H9 (cell line): ENCODE data around the gene COL8A1. TPM values are rescaled to one million over a fixed set of nuclear protein-coding genes. Genes with fewer than 3 reads are reported as not detected.

Experiments
- DNase-seq: peaks from one replicate; pipeline ENCODE4 v3.0.0-alpha.2; 2017
- H2AFZ ChIP-seq: one replicate; pipeline ENCODE4 v1.6.1; 2013; ENCODE audit warnings: mild to moderate bottlenecking, low read length, control low read depth, moderate library complexity
- H2AK5ac ChIP-seq: 2 replicates; pipeline ENCODE4 v1.6.1; 2013; ENCODE audit warnings: low read length, control low read depth, mixed read lengths; ENCODE audit not compliant: insufficient read length
- H2BK120ac ChIP-seq: one replicate; pipeline ENCODE4 v1.6.1; 2013; ENCODE audit warnings: low read depth, mild to moderate bottlenecking, low read length, control low read depth, inconsistent platforms; ENCODE audit not compliant: poor library complexity, severe bottlenecking
- H2BK12ac ChIP-seq: 2 replicates; pipeline ENCODE4 v1.6.1; 2013; ENCODE audit warnings: low read length, control low read depth, mixed read lengths, low read depth; ENCODE audit not compliant: insufficient read length
- H2BK15ac ChIP-seq: 2 replicates; pipeline ENCODE4 v1.6.1; 2013; ENCODE audit warnings: low read depth, low read length, control low read depth
- H2BK20ac ChIP-seq: one replicate; pipeline ENCODE4 v1.6.1; 2013; ENCODE audit warnings: low read depth, mild to moderate bottlenecking, low read length, control low read depth, inconsistent platforms; ENCODE audit not compliant: poor library complexity, severe bottlenecking
- H2BK5ac ChIP-seq: 2 replicates; pipeline ENCODE4 v1.6.1; 2013; ENCODE audit warnings: low read length, control low read depth, mixed read lengths; ENCODE audit not compliant: insufficient read length
- H3K14ac ChIP-seq: 2 replicates; pipeline ENCODE4 v1.6.1; 2013; ENCODE audit warnings: low read length, control low read depth; ENCODE audit not compliant: insufficient read depth
- H3K18ac ChIP-seq: 2 replicates; pipeline ENCODE4 v1.6.1; 2013; ENCODE audit warnings: low read depth, mild to moderate bottlenecking, mixed read lengths, low read length, control low read depth; ENCODE audit not compliant: insufficient read length
- H3K23ac ChIP-seq: 2 replicates; pipeline ENCODE4 v1.6.1; 2013; ENCODE audit warnings: low read length, control low read depth, mixed read lengths, low read depth; ENCODE audit not compliant: insufficient read length
- H3K23me2 ChIP-seq: 2 replicates; pipeline ENCODE4 v1.6.1; 2013; ENCODE audit warnings: low read depth, mild to moderate bottlenecking, mixed read lengths, low read length, control low read depth; ENCODE audit not compliant: insufficient read length, poor library complexity, severe bottlenecking
- H3K27ac ChIP-seq: 2 replicates; pipeline ENCODE4 v1.5.1; 2013; ENCODE audit warnings: low read length, control low read depth, mixed read lengths, low read depth; ENCODE audit not compliant: insufficient read length
- H3K27me3 ChIP-seq: 2 replicates; pipeline ENCODE4 v1.6.1; 2013; ENCODE audit warnings: low read length, control low read depth, inconsistent platforms; ENCODE audit not compliant: insufficient read depth
- H3K4ac ChIP-seq: 2 replicates; pipeline ENCODE4 v1.6.1; 2013; ENCODE audit warnings: low read depth, mild to moderate bottlenecking, control low read depth, inconsistent platforms, low read length, moderate library complexity
- H3K4me1 ChIP-seq: 2 replicates; pipeline ENCODE4 v1.6.1; 2013; ENCODE audit warnings: low read length, control low read depth, inconsistent platforms; ENCODE audit not compliant: insufficient read depth
- H3K4me2 ChIP-seq: 2 replicates; pipeline ENCODE4 v1.6.1; 2013; ENCODE audit warnings: low read length, control low read depth, mixed read lengths; ENCODE audit not compliant: insufficient read length, insufficient read depth
- H3K56ac ChIP-seq: 2 replicates; pipeline ENCODE4 v1.6.1; 2013; ENCODE audit warnings: low read depth, mild to moderate bottlenecking, mixed read lengths, low read length, control low read depth; ENCODE audit not compliant: insufficient read length
- H3K79me1 ChIP-seq: 2 replicates; pipeline ENCODE4 v1.6.1; 2013; ENCODE audit warnings: low read depth, mild to moderate bottlenecking, moderate library complexity, low read length, control low read depth, inconsistent platforms; ENCODE audit not compliant: insufficient read depth, poor library complexity, severe bottlenecking
- H3K79me2 ChIP-seq: 2 replicates; pipeline ENCODE4 v1.6.1; 2013; ENCODE audit warnings: low read length, control low read depth, inconsistent platforms; ENCODE audit not compliant: insufficient read depth
- H3K9ac ChIP-seq: 2 replicates; pipeline ENCODE4 v1.6.1; 2013; ENCODE audit warnings: low read length, control low read depth, mixed read lengths; ENCODE audit not compliant: insufficient read length; ENCODE audit errors: extremely low read depth
- H3K9me3 ChIP-seq: one replicate; pipeline ENCODE4 v1.6.1; 2013; ENCODE audit warnings: low read depth, low read length, inconsistent platforms; ENCODE audit not compliant: control insufficient read depth
- H3T11ph ChIP-seq: one replicate; pipeline ENCODE4 v1.6.1; 2013; ENCODE audit warnings: mild to moderate bottlenecking, low read length, control low read depth, inconsistent platforms
- H4K20me1 ChIP-seq: one replicate; pipeline ENCODE4 v1.6.1; 2013; ENCODE audit not compliant: control insufficient read depth, insufficient read length, insufficient read depth
- H4K5ac ChIP-seq: 2 replicates; pipeline ENCODE4 v1.6.1; 2013; ENCODE audit warnings: low read depth, mild to moderate bottlenecking, mixed read lengths, low read length, control low read depth; ENCODE audit not compliant: insufficient read length
- H4K8ac ChIP-seq: replicated peaks from 2 replicates; pipeline ENCODE4 v1.6.1; 2013; ENCODE audit warnings: low read length, control low read depth, mixed read lengths, low read depth; ENCODE audit not compliant: insufficient read length
- H4K91ac ChIP-seq: 2 replicates; pipeline ENCODE4 v1.6.1; 2013; ENCODE audit warnings: low read depth, mild to moderate bottlenecking, moderate library complexity, mixed read lengths, low read length, control low read depth; ENCODE audit not compliant: insufficient read length
- H3K27ac Mint-ChIP-seq, 3 experiments: 2 replicates in 2 of 3; 3 replicates in 1 of 3; pipeline ENCODE4 v1.8.0; 2020 to 2021; ENCODE audit warnings: mixed read lengths in 3 of 3, mild to moderate bottlenecking in 1 of 3, moderate library complexity in 1 of 3
- H3K27me3 Mint-ChIP-seq: 2 replicates; pipeline ENCODE4 v1.8.0; 2021; ENCODE audit warnings: low read depth, mild to moderate bottlenecking, moderate library complexity, mixed read lengths
- H3K36me3 Mint-ChIP-seq, 3 experiments: 2 replicates in 2 of 3; 3 replicates in 1 of 3; pipeline ENCODE4 v1.8.0; 2020 to 2021; ENCODE audit warnings: low read depth in 3 of 3, mixed read lengths in 3 of 3; ENCODE audit not compliant: insufficient read depth in 1 of 3
- H3K4me1 Mint-ChIP-seq, 2 experiments: 2 replicates each; pipeline ENCODE4 v1.8.0; 2020; ENCODE audit warnings: mixed read lengths in 2 of 2
- H3K4me3 Mint-ChIP-seq, 2 experiments: 2 replicates in 1 of 2; 3 replicates in 1 of 2; pipeline ENCODE4 v1.8.0; 2020 to 2021; ENCODE audit warnings: mild to moderate bottlenecking in 2 of 2, mixed read lengths in 2 of 2, moderate library complexity in 1 of 2
- H3K9me3 Mint-ChIP-seq, 2 experiments: 2 replicates in 1 of 2; 3 replicates in 1 of 2; pipeline ENCODE4 v1.8.0; 2020; ENCODE audit warnings: mild to moderate bottlenecking in 2 of 2, mixed read lengths in 2 of 2, moderate library complexity in 1 of 2
- CTCF ChIP-seq: fragments of 200-600 bp; sonication (generic); conservative IDR thresholded peaks from 3 replicates; pipeline ENCODE4 v1.8.0; 2021; ENCODE audit warnings: antibody characterized with exemption, mild to moderate bottlenecking
- WGBS: extraction: QIAGEN DNeasy Blood & Tissue Kit; methylation state at CpG from one replicate; pipeline ENCODE4 v1.1.7; 2013; ENCODE audit warnings: missing lambda C conversion rate, low lambda C conversion rate, mixed read lengths; ENCODE audit not compliant: insufficient read length; ENCODE audit errors: extremely low coverage; 5-methylcytosine and 5-hydroxymethylcytosine counted together
- total RNA-seq: library from RNA; stranded (reverse); gene quantifications from 2 replicates; pipeline ENCODE4 v1.2.1, GENCODE V29; 2021

The COL8A1 gene
- total RNA-seq, 1 experiment from 2014 or later: 0.17 TPM

DNA sequence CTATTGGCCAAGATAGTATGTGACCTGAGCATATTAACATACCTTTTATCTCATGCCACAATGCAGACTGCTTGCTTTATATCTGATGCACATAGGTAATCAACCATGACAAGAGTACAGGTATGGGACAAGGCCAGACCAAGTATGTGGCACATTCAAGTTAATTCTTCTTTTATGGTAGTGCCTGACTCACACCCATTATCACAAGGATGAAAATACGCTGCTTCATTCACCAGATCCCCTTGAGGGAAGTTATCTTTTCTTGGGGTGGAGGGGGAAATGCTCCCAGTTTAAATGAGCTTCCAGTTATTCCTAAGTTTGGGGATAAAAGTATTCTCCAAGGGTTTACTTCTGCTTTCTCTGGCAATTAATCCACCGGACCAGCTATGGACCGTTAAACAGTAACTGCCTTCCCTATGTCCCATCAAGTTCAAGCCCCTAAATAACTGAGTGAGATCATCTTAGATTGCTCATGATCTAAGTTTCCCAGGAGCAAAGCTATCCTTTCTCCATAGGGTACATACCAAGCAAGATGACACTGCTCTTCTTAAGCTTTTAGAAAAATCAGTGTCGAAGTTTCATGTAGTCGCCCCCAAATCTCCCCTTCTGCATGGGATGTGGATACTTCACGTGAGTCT lies 1.9 kb downstream of the COL8A1 start:
- H3K9me3 ChIP-seq: no peaks in the 10 kb centered on the region
- no peak overlapping the region for H2AFZ ChIP-seq
- no peaks in the 10 kb centered on the region for H3K4me1 ChIP-seq
- H4K91ac ChIP-seq: no peak overlapping the region
- no peak overlapping the region for H2BK120ac ChIP-seq
- H3K9ac ChIP-seq: no peak overlapping the region
- no peak overlapping the region for H2BK5ac ChIP-seq
- no peak overlapping the region for H4K5ac ChIP-seq
- H3K23ac ChIP-seq: no peak overlapping the region
- Mint-ChIP-seq H3K4me1 (peaks cover 40 to 43% of the 10 kb centered on the region in 2 experiments), H3K27ac (no peak overlapping the region), H3K4me3 (no peak overlapping the region), H3K27me3 (peaks cover 50% of the 10 kb centered on the region), H3K9me3 (no peaks in the 10 kb centered on the region; a peak in 1 of 5 replicates), H3K36me3 (no peaks in the 10 kb centered on the region)
- H3K4me2 ChIP-seq: no peak overlapping the region
- H3K27ac ChIP-seq: no peak overlapping the region
- no peaks in the 10 kb centered on the region for H3K79me1 ChIP-seq
- H3K27me3 ChIP-seq: peaks cover 5% of the 10 kb centered on the region; the same call in 1 of the 2 replicates
- no peak overlapping the region for H3K56ac ChIP-seq
- H4K20me1 ChIP-seq: no peaks in the 10 kb centered on the region
- H4K8ac ChIP-seq: no peak overlapping the region
- no peak overlapping the region for H3T11ph ChIP-seq
- no peak for TF ChIP-seq CTCF
- no CpG with 5 or more reads among the region's 6 CpGs for WGBS
- no peak overlapping the region for H2BK20ac ChIP-seq
- H3K23me2 ChIP-seq: peaks cover 19% of the 10 kb centered on the region
- no peak overlapping the region for H2BK15ac ChIP-seq
- no peaks in the 10 kb centered on the region for H3K79me2 ChIP-seq
- no peak overlapping the region for H2BK12ac ChIP-seq
- H3K18ac ChIP-seq: no peak overlapping the region
- H2AK5ac ChIP-seq: no peak overlapping the region
- no peak for DNase-seq
- no peak overlapping the region for H3K14ac ChIP-seq
- no peak overlapping the region for H3K4ac ChIP-seq
